ENCODE results near the gene TMTC4. TPM values are rescaled to one million over a fixed set of nuclear protein-coding genes. Genes with fewer than 3 reads are reported as not detected.
"Not testable (repeated sequence)": the region's sequence is repeated elsewhere in the genome, so short reads cannot be mapped to it uniquely, and the experiment has no call there.

The TMTC4 gene
- total and polyA plus RNA-seq, 9 donors, result 12.7 to 18.2 (median 15.2) TPM

- H3K4me3 ChIP-seq (ENCODE audit: low read length), result no peak overlapping the region
- H3K9me3 ChIP-seq (replicated peaks; ENCODE audit: control insufficient read depth, low read depth, low read length), result peaks cover 2% of the 10 kb centered on the region
- no CpG with 5 or more reads among the region's 2 CpGs for WGBS (ENCODE audit: insufficient coverage)
- H3K4me1 ChIP-seq (ENCODE audit: control insufficient read depth, insufficient read depth, low read length), result no peaks in the 10 kb centered on the region
- H3K27ac ChIP-seq (ENCODE audit: low read length), result no peak overlapping the region
- H3K36me3 ChIP-seq (ENCODE audit: control insufficient read depth, insufficient read depth, low read length), result no peaks in the 10 kb centered on the region
- no peak for DNase-seq
- H3K27me3 ChIP-seq (ENCODE audit: control insufficient read depth, insufficient read depth, low read length), result no peaks in the 10 kb centered on the region
Measured at GRCh38 chr13:100695509-100695773, 20.8 kb upstream of the TMTC4 start.

- 56% methylated on average over 5 of the region's 12 CpGs for WGBS (ENCODE audit: insufficient coverage)
- no peak overlapping the region for H3K4me3 ChIP-seq (ENCODE audit: low read length)
- DNase-seq, result no peak
- no peaks in the 10 kb centered on the region for H3K36me3 ChIP-seq (ENCODE audit: control insufficient read depth, insufficient read depth, low read length)
- peaks cover 5% of the 10 kb centered on the region for H3K9me3 ChIP-seq (replicated peaks; ENCODE audit: control insufficient read depth, low read depth, low read length)
- H3K27me3 ChIP-seq (ENCODE audit: control insufficient read depth, insufficient read depth, low read length), result no peaks in the 10 kb centered on the region
- H3K27ac ChIP-seq (ENCODE audit: low read length), result no peak overlapping the region
- no peaks in the 10 kb centered on the region for H3K4me1 ChIP-seq (ENCODE audit: control insufficient read depth, insufficient read depth, low read length)
Measured at GRCh38 chr13:100694722-100695508, 20.3 kb upstream of the TMTC4 start.

GRCh38 chr13:100689191-100689590 is 14.6 kb upstream of the TMTC4 start:
- DNase-seq, result no peak

GRCh38 chr13:100680131-100680530 is 5.5 kb upstream of the TMTC4 start:
- Histone ChIP-seq H3K27ac (ENCODE audit: low read length) (no peak overlapping the region), H3K36me3 (ENCODE audit: control insufficient read depth, insufficient read depth, low read length) (no peaks in the 10 kb centered on the region), H3K4me3 (ENCODE audit: low read length) (no peak overlapping the region), H3K27me3 (ENCODE audit: control insufficient read depth, insufficient read depth, low read length) (no peaks in the 10 kb centered on the region), H3K9me3 (replicated peaks; ENCODE audit: control insufficient read depth, low read depth, low read length) (no peaks in the 10 kb centered on the region), H3K4me1 (ENCODE audit: control insufficient read depth, insufficient read depth, low read length) (peaks cover 6% of the 10 kb centered on the region)
- DNase-seq, result no peak
- 100% methylated on average over 2 of the region's 3 CpGs for WGBS (ENCODE audit: insufficient coverage)

More at GRCh38 chr13:100689191-100689590, 14.6 kb upstream of the TMTC4 start:
- Histone ChIP-seq H3K9me3 (replicated peaks; ENCODE audit: control insufficient read depth, low read depth, low read length) (peaks cover 13% of the 10 kb centered on the region), H3K4me1 (ENCODE audit: control insufficient read depth, insufficient read depth, low read length) (no peaks in the 10 kb centered on the region), H3K27ac (ENCODE audit: low read length) (no peak overlapping the region), H3K27me3 (ENCODE audit: control insufficient read depth, insufficient read depth, low read length) (no peaks in the 10 kb centered on the region), H3K4me3 (ENCODE audit: low read length) (no peak overlapping the region), H3K36me3 (ENCODE audit: control insufficient read depth, insufficient read depth, low read length) (no peaks in the 10 kb centered on the region)
- 80% methylated on average over 1 of the region's 1 CpG for WGBS (ENCODE audit: insufficient coverage)

GRCh38 chr13:100677128-100677527 is 2.5 kb upstream of the TMTC4 start:
- not testable (repeated sequence) for DNase-seq; H3K27ac ChIP-seq (ENCODE audit: low read length)
- WGBS (ENCODE audit: insufficient coverage), result 100% methylated on average over 1 of the region's 5 CpGs

GRCh38 chr13:100675661-100676129 is 1.1 kb upstream of the TMTC4 start:
- 9% methylated on average over 15 of the region's 15 CpGs for WGBS (ENCODE audit: insufficient coverage)
- Histone ChIP-seq H3K27me3 (ENCODE audit: control insufficient read depth, insufficient read depth, low read length) (no peaks in the 10 kb centered on the region), H3K4me3 (ENCODE audit: low read length) (peak overlapping the region; percentile 79), H3K4me1 (ENCODE audit: control insufficient read depth, insufficient read depth, low read length) (peaks cover 17% of the 10 kb centered on the region), H3K36me3 (ENCODE audit: control insufficient read depth, insufficient read depth, low read length) (no peaks in the 10 kb centered on the region), H3K27ac (ENCODE audit: low read length) (peak overlapping the region; percentile 89), H3K9me3 (replicated peaks; ENCODE audit: control insufficient read depth, low read depth, low read length) (no peaks in the 10 kb centered on the region)
- DNase-seq, result no peak

More at GRCh38 chr13:100677128-100677527, 2.5 kb upstream of the TMTC4 start:
- not testable (repeated sequence) for H3K36me3 ChIP-seq (ENCODE audit: control insufficient read depth, insufficient read depth, low read length); H3K4me3 ChIP-seq (ENCODE audit: low read length); H3K27me3 ChIP-seq (ENCODE audit: control insufficient read depth, insufficient read depth, low read length); H3K9me3 ChIP-seq (replicated peaks; ENCODE audit: control insufficient read depth, low read depth, low read length)
- peaks cover 17% of the 10 kb centered on the region for H3K4me1 ChIP-seq (ENCODE audit: control insufficient read depth, insufficient read depth, low read length)

GRCh38 chr13:100674872-100675660 is 471 bp upstream of the TMTC4 start:
- DNase-seq, result peak; percentile 99
- WGBS (ENCODE audit: insufficient coverage), result 0% methylated on average over 66 of the region's 67 CpGs

GRCh38 chr13:100673713-100674571 is 653 bp downstream of the TMTC4 start:
- Histone ChIP-seq H3K36me3 (ENCODE audit: control insufficient read depth, insufficient read depth, low read length) (peaks cover 12% of the 10 kb centered on the region), H3K4me1 (ENCODE audit: control insufficient read depth, insufficient read depth, low read length) (peaks cover 17% of the 10 kb centered on the region), H3K4me3 (ENCODE audit: low read length) (peak overlapping the region; percentile 37), H3K9me3 (replicated peaks; ENCODE audit: control insufficient read depth, low read depth, low read length) (no peaks in the 10 kb centered on the region), H3K27me3 (ENCODE audit: control insufficient read depth, insufficient read depth, low read length) (no peaks in the 10 kb centered on the region), H3K27ac (ENCODE audit: low read length) (peak overlapping the region; percentile 23)
- DNase-seq, result peak; percentile 83
- under 1% methylated on average over 77 of the region's 86 CpGs for WGBS (ENCODE audit: insufficient coverage)

More at GRCh38 chr13:100674872-100675660, 471 bp upstream of the TMTC4 start:
- H3K36me3 ChIP-seq (ENCODE audit: control insufficient read depth, insufficient read depth, low read length), result peaks cover 3% of the 10 kb centered on the region
- peaks cover 17% of the 10 kb centered on the region for H3K4me1 ChIP-seq (ENCODE audit: control insufficient read depth, insufficient read depth, low read length)
- peak overlapping the region; percentile 89 for H3K27ac ChIP-seq (ENCODE audit: low read length)
- H3K4me3 ChIP-seq (ENCODE audit: low read length), result peak overlapping the region; percentile 79
- no peaks in the 10 kb centered on the region for H3K9me3 ChIP-seq (replicated peaks; ENCODE audit: control insufficient read depth, low read depth, low read length)
- no peaks in the 10 kb centered on the region for H3K27me3 ChIP-seq (ENCODE audit: control insufficient read depth, insufficient read depth, low read length)

GRCh38 chr13:100673376-100673712 is 1.3 kb downstream of the TMTC4 start:
- Histone ChIP-seq H3K4me3 (ENCODE audit: low read length) (peak overlapping the region; percentile 37), H3K27me3 (ENCODE audit: control insufficient read depth, insufficient read depth, low read length) (no peaks in the 10 kb centered on the region), H3K9me3 (replicated peaks; ENCODE audit: control insufficient read depth, low read depth, low read length) (no peaks in the 10 kb centered on the region), H3K27ac (ENCODE audit: low read length) (no peak overlapping the region), H3K36me3 (ENCODE audit: control insufficient read depth, insufficient read depth, low read length) (peaks cover 18% of the 10 kb centered on the region), H3K4me1 (ENCODE audit: control insufficient read depth, insufficient read depth, low read length) (peaks cover 17% of the 10 kb centered on the region)
- 23% methylated on average over 6 of the region's 11 CpGs for WGBS (ENCODE audit: insufficient coverage)
- DNase-seq, result no peak
